HCT116 (cell line): Measurements from ENCODE around the gene CBL. TPM values are rescaled to one million over a fixed set of nuclear protein-coding genes. Genes with fewer than 3 reads are reported as not detected.

ENCODE experiments used
- ATAC-seq: fragments of 200-7000 bp; cut with Tn5 transposase; 2 replicates; pipeline ENCODE4 v1.9.1; 2020; ENCODE audit warnings: mild to moderate bottlenecking, moderate library complexity
- BruUV-seq: library from RNA; stranded (reverse); fragments of 400-500 nt; replicated peaks from 2 replicates; lab custom pipeline; 2021; lab: Mats Ljungman, UMichigan
- CTCF ChIA-PET: fragments of 300-600 bp; sonication (Branson Sonifier 250); formaldehyde crosslinking; loops from one replicate; lab custom pipeline; 2021; ENCODE audit warnings: antibody characterized with exemption; lab: Charles Lee
- POLR2A ChIA-PET: fragments of 300-600, 350-600 bp; sonication (Branson Sonifier 250); formaldehyde crosslinking; loops from one replicate; lab custom pipeline; 2021; ENCODE audit warnings: antibody characterized with exemption; lab: Charles Lee
- RAD21 ChIA-PET, 2 experiments: fragments of 300-600 bp; sonication (Branson Sonifier 250); formaldehyde crosslinking; loops; one replicate each; lab custom pipeline; 2023; ENCODE audit warnings: low total read pairs in 2 of 2; ENCODE audit not compliant: uncharacterized antibody in 2 of 2, unreplicated experiment in 2 of 2, low non-redundant PET in 1 of 2; lab: Charles Lee
- DNase-seq: peaks from one replicate; pipeline ENCODE4 v3.0.0-alpha.2; 2010; ENCODE audit warnings: low read depth, low spot score
- H2AFZ ChIP-seq: fragments of 200-600 bp; shearing (Covaris generic), sonication (generic); 2 replicates; pipeline ENCODE4 v1.6.1; 2017; ENCODE audit warnings: low read depth, mixed run types, mixed read lengths, antibody characterized with exemption, low read length; ENCODE audit not compliant: poor library complexity, severe bottlenecking
- H3K27ac ChIP-seq: 2 replicates; pipeline ENCODE4 v1.5.1; 2012; ENCODE audit warnings: low read depth, low read length
- H3K27me3 ChIP-seq: fragments of 200-600 bp; sonication (generic); 2 replicates; pipeline ENCODE4 v1.6.1; 2016; ENCODE audit warnings: mixed run types, low read length, mixed read lengths; ENCODE audit not compliant: insufficient read depth
- H3K36me3 ChIP-seq, 2 experiments: fragments of 200-500 bp in 1 of 2; fragments of 200-600 bp in 1 of 2; sonication (Bioruptor generic) in 1 of 2; sonication (generic) in 1 of 2; 2 replicates each; pipeline versions ENCODE4 v1.5.1 to v1.6.1; 2014 to 2016; ENCODE audit warnings: low read length in 2 of 2, inconsistent platforms in 1 of 2, mixed read lengths in 1 of 2, mixed run types in 1 of 2; ENCODE audit not compliant: insufficient read depth in 2 of 2, control insufficient read depth in 1 of 2
- H3K4me1 ChIP-seq, 2 experiments: fragments of 200-600 bp in 1 of 2; sonication (generic) in 1 of 2; 2 replicates each; pipeline versions ENCODE4 v1.5.1 to v1.6.1; 2012 to 2017; ENCODE audit warnings: low read length in 2 of 2, inconsistent platforms in 1 of 2, mild to moderate bottlenecking in 1 of 2, mixed read lengths in 1 of 2, mixed run types in 1 of 2, moderate library complexity in 1 of 2; ENCODE audit not compliant: insufficient read depth in 2 of 2, control insufficient read depth in 1 of 2
- H3K4me2 ChIP-seq: fragments of 200-600 bp; sonication (generic); 2 replicates; pipeline ENCODE4 v1.6.1; 2017; ENCODE audit warnings: mixed run types, low read length, mixed read lengths
- H3K4me3 ChIP-seq, 2 experiments: fragments of 200-600 bp in 1 of 2; sonication (generic) in 1 of 2; replicated peaks in 1 of 2; 2 replicates each; pipeline ENCODE4 v1.5.1; 2011 to 2016; ENCODE audit warnings: low read length in 2 of 2, control low read depth in 1 of 2, low read depth in 1 of 2, mild to moderate bottlenecking in 1 of 2, mixed read lengths in 1 of 2, mixed run types in 1 of 2
- H3K79me2 ChIP-seq: fragments of 200-600 bp; sonication (generic); 2 replicates; pipeline ENCODE4 v1.6.1; 2017; ENCODE audit warnings: mild to moderate bottlenecking, mixed run types, low read length, moderate library complexity, mixed read lengths; ENCODE audit not compliant: insufficient read depth
- H3K9ac ChIP-seq: fragments of 200-600 bp; sonication (generic); 2 replicates; pipeline ENCODE4 v1.6.1; 2016; ENCODE audit warnings: low read length, mixed read lengths
- H3K9me2 ChIP-seq: fragments of 200-600 bp; sonication (generic), shearing (Covaris generic); 2 replicates; pipeline ENCODE4 v1.6.1; 2017; ENCODE audit warnings: mixed run types, mild to moderate bottlenecking, moderate library complexity; ENCODE audit not compliant: insufficient read depth
- H3K9me3 ChIP-seq, 2 experiments: fragments of 200-500 bp in 1 of 2; fragments of 200-600 bp in 1 of 2; sonication (Bioruptor generic) in 1 of 2; sonication (generic) in 1 of 2; 2 replicates each; pipeline ENCODE4 v1.6.1; 2014 to 2017; ENCODE audit warnings: low read length in 2 of 2, mixed read lengths in 2 of 2, inconsistent platforms in 1 of 2, low read depth in 1 of 2, mild to moderate bottlenecking in 1 of 2, mixed run types in 1 of 2, moderate library complexity in 1 of 2; ENCODE audit not compliant: control insufficient read depth in 1 of 2, insufficient read depth in 1 of 2
- H4K20me1 ChIP-seq: fragments of 200-600 bp; sonication (generic), shearing (Covaris generic); 2 replicates; pipeline ENCODE4 v1.6.1; 2017; ENCODE audit warnings: mixed run types, mild to moderate bottlenecking, moderate library complexity; ENCODE audit not compliant: insufficient read depth
- CTCF ChIP-seq, 3 experiments: fragments of 200-600 bp in 1 of 3; sonication (generic) in 1 of 3; IDR thresholded peaks in 2 of 3; conservative IDR thresholded peaks in 1 of 3; 2 replicates each; pipeline ENCODE4 v1.5.1; 2012 to 2017; ENCODE audit warnings: low read depth in 2 of 3, low read length in 2 of 3, antibody characterized with exemption in 1 of 3, borderline replicate concordance in 1 of 3, control low read depth in 1 of 3, mild to moderate bottlenecking in 1 of 3, mixed read lengths in 1 of 3, mixed run types in 1 of 3, moderate library complexity in 1 of 3; ENCODE audit not compliant: insufficient read depth in 1 of 3
- EGR1 ChIP-seq: IDR thresholded peaks from 2 replicates; pipeline ENCODE4 v1.6.1; 2012; ENCODE audit warnings: low read depth
- ELF1 ChIP-seq: IDR thresholded peaks from 2 replicates; pipeline ENCODE4 v1.6.1; 2012; ENCODE audit warnings: low read depth, borderline replicate concordance
- EZH2 ChIP-seq: fragments of 200-600 bp; sonication (generic); IDR thresholded peaks from 2 replicates; pipeline ENCODE4 v1.6.1; 2017; ENCODE audit warnings: antibody characterized with exemption, mixed run types
- EZH2phosphoT487 ChIP-seq: fragments of 200-600 bp; IDR thresholded peaks from 2 replicates; pipeline ENCODE4 v1.6.1; 2018; ENCODE audit warnings: antibody characterized with exemption, borderline replicate concordance
- FOSL1 ChIP-seq: IDR thresholded peaks from 2 replicates; pipeline ENCODE4 v1.6.1; 2012; ENCODE audit warnings: low read depth
- POLR2AphosphoS5 ChIP-seq: IDR thresholded peaks from 2 replicates; pipeline ENCODE4 v1.6.1; 2011; ENCODE audit warnings: mild to moderate bottlenecking, low read depth, low read length, moderate library complexity
- RAD21 ChIP-seq: IDR thresholded peaks from 2 replicates; pipeline ENCODE4 v1.6.1; 2012; ENCODE audit warnings: low read depth, mild to moderate bottlenecking
- SIN3A ChIP-seq: IDR thresholded peaks from 2 replicates; pipeline ENCODE4 v1.6.1; 2012; ENCODE audit warnings: low read depth
- SRF ChIP-seq: IDR thresholded peaks from 2 replicates; pipeline ENCODE4 v1.6.1; 2012; ENCODE audit warnings: low read depth
- TCF7L2 ChIP-seq: IDR thresholded peaks from 2 replicates; pipeline ENCODE4 v1.7.0; 2011; ENCODE audit warnings: borderline replicate concordance, inconsistent platforms; ENCODE audit not compliant: insufficient read depth, insufficient read length; ENCODE audit errors: extremely low read depth
- ZBTB33 ChIP-seq: IDR thresholded peaks from 2 replicates; pipeline ENCODE4 v1.6.1; 2011; ENCODE audit warnings: mild to moderate bottlenecking, low read length, moderate library complexity; ENCODE audit not compliant: insufficient replicate concordance; ENCODE audit errors: extremely low read depth
- intact Hi-C: fragments of 100-400 bp; cut with micrococcal nuclease; formaldehyde crosslinking; loops from 2 replicates; pipeline ENCODE4 v1.10.0; 2022
- total RNA-seq: library from RNA; stranded (reverse); gene quantifications from one replicate; pipeline ENCODE4 v1.2.1, GENCODE V29; 2021; ENCODE audit not compliant: unreplicated experiment

Gene CBL
- total RNA-seq, 1 experiment from 2014 or later = 31.1 TPM

GRCh38 chr11:119263352-119263940 lies 57.3 kb downstream of the CBL start (continued):
- TF ChIP-seq CTCF (IDR thresholded peaks at IDR 0.05 in 2 of 3, conservative IDR thresholded peaks at IDR 0.05 in 1 of 3; ENCODE audit: borderline replicate concordance in 1 of 3, insufficient read depth in 1 of 3, low read depth in 2 of 3, low read length in 2 of 3) (no peak), EGR1 (no peak), SRF (no peak), POLR2AphosphoS5 (no peak)

- Histone ChIP-seq H3K4me1 (no peaks in the 10 kb centered on the region), H3K9me3 (no peaks in the 10 kb centered on the region), H3K9ac (no peak overlapping the region), H3K9me2 (no peaks in the 10 kb centered on the region), H4K20me1 (peaks cover 9% of the 10 kb centered on the region; the same call in 1 of the 2 replicates), H3K27me3 (no peaks in the 10 kb centered on the region), H3K79me2 (peaks cover 58% of the 10 kb centered on the region), H3K36me3 (no peaks in the 10 kb centered on the region), H2AFZ (no peak overlapping the region), H3K27ac (no peak overlapping the region), H3K4me2 (no peak overlapping the region), H3K4me3 (no peak overlapping the region)
- CTCF ChIA-PET = no interaction called here
- intact Hi-C loops = loop anchor here (5.0 kb wide), 1 partner anchor 34 kb away; no protein-coding TSS in a partner anchor
- no TSS peak for BruUV-seq
- TF ChIP-seq CTCF (IDR thresholded peaks at IDR 0.05 in 2 of 3, conservative IDR thresholded peaks at IDR 0.05 in 1 of 3; ENCODE audit: borderline replicate concordance in 1 of 3, insufficient read depth in 1 of 3, low read depth in 2 of 3, low read length in 2 of 3) = no peak
- TF ChIP-seq ZBTB33 = no peak
- no peak for TF ChIP-seq EGR1
- no peak for TF ChIP-seq POLR2AphosphoS5
- TF ChIP-seq RAD21 = no peak
- TF ChIP-seq SIN3A = no peak
- TF ChIP-seq FOSL1 = no peak
- TF ChIP-seq EZH2phosphoT487 = no peak
- TF ChIP-seq EZH2 = no peak
- TF ChIP-seq TCF7L2 = no peak
- TF ChIP-seq ELF1 = no peak
- ATAC-seq (no peak), DNase-seq (no peak)
- RAD21 ChIA-PET = no interaction called here
- POLR2A ChIA-PET = no interaction called here
These were observed 59.9 kb downstream of the CBL start for GRCh38 chr11:119266063-119266462.
